H1 (cell line): ENCODE results near the gene MAST2. TPM values are rescaled to one million over a fixed set of nuclear protein-coding genes. Genes with fewer than 3 reads are reported as not detected.

Source experiments
- CTCF ChIA-PET: fragments of 300-600 bp; sonication (Branson Sonifier 250); formaldehyde crosslinking; loops from one replicate; lab custom pipeline; 2021; ENCODE audit not compliant: partially characterized antibody; lab: Charles Lee
- POLR2A ChIA-PET: fragments of 300-600 bp; sonication (Branson Sonifier 250); formaldehyde crosslinking; loops from one replicate; lab custom pipeline; 2021; ENCODE audit warnings: inconsistent platforms; ENCODE audit not compliant: partially characterized antibody; lab: Charles Lee
- DNase-seq, 2 experiments: peaks; one replicate each; pipeline versions ENCODE4 v3.0.0 to v3.0.0-alpha.2; 2010 to 2022; ENCODE audit warnings: low spot score in 2 of 2, low read depth in 1 of 2, mixed read lengths in 1 of 2
- FAIRE-seq: peaks from 2 replicates; lab custom pipeline; 2011; peaks lifted over from hg19 to GRCh38; lab: Jason Lieb, UNC
- H2AFZ ChIP-seq: 2 replicates; pipeline ENCODE4 v1.8.1; 2012; ENCODE audit warnings: low read length, inconsistent platforms
- H2AK5ac ChIP-seq: 2 replicates; pipeline ENCODE4 v1.6.1; 2013; ENCODE audit warnings: low read depth, low read length
- H2BK120ac ChIP-seq: replicated peaks from 2 replicates; pipeline ENCODE3; 2013; ENCODE audit warnings: low read depth, low read length, inconsistent platforms
- H2BK12ac ChIP-seq: 2 replicates; pipeline ENCODE4 v1.6.1; 2013; ENCODE audit warnings: low read depth, low read length
- H2BK15ac ChIP-seq: 2 replicates; pipeline ENCODE4 v1.6.1; 2013; ENCODE audit warnings: low read length
- H2BK20ac ChIP-seq: 2 replicates; pipeline ENCODE4 v1.6.1; 2013; ENCODE audit warnings: low read length
- H2BK5ac ChIP-seq: 2 replicates; pipeline ENCODE4 v1.6.1; 2013; ENCODE audit warnings: low read depth, low read length
- H3K14ac ChIP-seq: 2 replicates; pipeline ENCODE4 v1.6.1; 2013; ENCODE audit warnings: inconsistent platforms; ENCODE audit not compliant: insufficient read length
- H3K18ac ChIP-seq: 2 replicates; pipeline ENCODE4 v1.6.1; 2013; ENCODE audit warnings: low read length; ENCODE audit errors: extremely low read depth
- H3K23ac ChIP-seq: 2 replicates; pipeline ENCODE4 v1.6.1; 2013; ENCODE audit warnings: inconsistent platforms; ENCODE audit not compliant: insufficient read length
- H3K23me2 ChIP-seq: 2 replicates; pipeline ENCODE4 v1.6.1; 2013; ENCODE audit warnings: low read depth, low read length
- H3K27ac ChIP-seq: 2 replicates; pipeline ENCODE4 v1.6.1; 2011; ENCODE audit warnings: low read depth, low read length, inconsistent platforms
- H3K27me3 ChIP-seq, 4 experiments: replicated peaks in 1 of 4; 1 replicate in 1 of 4; 2 replicates in 3 of 4; pipeline versions ENCODE4 v1.6.1 to v1.8.1; 2011 to 2013; ENCODE audit warnings: low read length in 3 of 4, mild to moderate bottlenecking in 3 of 4, inconsistent platforms in 2 of 4, mixed read lengths in 2 of 4, moderate library complexity in 1 of 4; ENCODE audit not compliant: control insufficient read depth in 3 of 4, insufficient read depth in 3 of 4; ENCODE audit errors: extremely low read depth in 1 of 4
- H3K36me3 ChIP-seq, 4 experiments: 2 replicates each; pipeline versions ENCODE4 v1.6.1 to v1.8.1; 2011 to 2013; ENCODE audit warnings: mild to moderate bottlenecking in 4 of 4, low read length in 3 of 4, moderate library complexity in 2 of 4, control low read depth in 1 of 4, inconsistent platforms in 1 of 4; ENCODE audit not compliant: insufficient read depth in 4 of 4, control insufficient read depth in 2 of 4
- H3K4ac ChIP-seq: replicated peaks from 2 replicates; pipeline ENCODE3; 2013; ENCODE audit warnings: low read length, low read depth, mixed read lengths, inconsistent platforms; ENCODE audit not compliant: insufficient read length
- H3K4me1 ChIP-seq, 4 experiments: replicated peaks in 1 of 4; 1 replicate in 1 of 4; 2 replicates in 3 of 4; pipeline versions ENCODE4 v1.6.1 to v1.8.1; 2011 to 2013; ENCODE audit warnings: low read length in 3 of 4, inconsistent platforms in 2 of 4, mixed read lengths in 1 of 4; ENCODE audit not compliant: insufficient read depth in 4 of 4, control insufficient read depth in 3 of 4
- H3K4me2 ChIP-seq, 2 experiments: 2 replicates each; pipeline versions ENCODE4 v1.6.1 to v1.8.1; 2011 to 2013; ENCODE audit warnings: low read depth in 2 of 2, low read length in 2 of 2, control low read depth in 1 of 2, inconsistent platforms in 1 of 2, mild to moderate bottlenecking in 1 of 2; ENCODE audit not compliant: insufficient read depth in 1 of 2
- H3K4me3 ChIP-seq, 4 experiments: fragments of 200-600, 300-600 bp in 1 of 4; sonication (generic), shearing (Covaris generic), sonication (Bioruptor Twin) in 1 of 4; 2 replicates each; pipeline versions ENCODE4 v1.5.1 to v1.8.1; 2011 to 2016; ENCODE audit warnings: low read length in 4 of 4, low read depth in 3 of 4, control low read depth in 2 of 4, inconsistent platforms in 2 of 4, mild to moderate bottlenecking in 2 of 4, mixed read lengths in 1 of 4, moderate library complexity in 1 of 4; ENCODE audit not compliant: insufficient read depth in 2 of 4; ENCODE audit errors: extremely low read depth in 1 of 4
- H3K56ac ChIP-seq: replicated peaks from 2 replicates; pipeline ENCODE3; 2013; ENCODE audit warnings: low read depth, mild to moderate bottlenecking, mixed read lengths, low read length, inconsistent platforms; ENCODE audit not compliant: insufficient read length
- H3K79me1 ChIP-seq: 2 replicates; pipeline ENCODE4 v1.6.1; 2013; ENCODE audit warnings: low read depth, low read length, control low read depth
- H3K79me2 ChIP-seq, 2 experiments: 2 replicates each; pipeline versions ENCODE4 v1.6.1 to v1.8.1; 2012 to 2013; ENCODE audit warnings: low read length in 2 of 2, mild to moderate bottlenecking in 2 of 2, inconsistent platforms in 1 of 2; ENCODE audit not compliant: insufficient read depth in 2 of 2, control insufficient read depth in 1 of 2
- H3K9ac ChIP-seq, 4 experiments: replicated peaks in 1 of 4; 1 replicate in 1 of 4; 2 replicates in 3 of 4; pipeline versions ENCODE4 v1.6.1 to v1.8.1; 2011 to 2013; ENCODE audit warnings: low read depth in 3 of 4, low read length in 3 of 4, control low read depth in 2 of 4, mild to moderate bottlenecking in 2 of 4, moderate library complexity in 2 of 4, inconsistent platforms in 1 of 4; ENCODE audit errors: extremely low read depth in 1 of 4
- H3K9me3 ChIP-seq, 2 experiments: 2 replicates each; pipeline versions ENCODE4 v1.6.1 to v1.8.1; 2012 to 2013; ENCODE audit warnings: mild to moderate bottlenecking in 2 of 2, moderate library complexity in 2 of 2, control low read depth in 1 of 2, inconsistent platforms in 1 of 2, low read depth in 1 of 2, low read length in 1 of 2, mixed read lengths in 1 of 2; ENCODE audit not compliant: insufficient read depth in 2 of 2
- H4K20me1 ChIP-seq, 2 experiments: replicated peaks in 1 of 2; 2 replicates each; pipeline versions ENCODE3 to v1.8.1; 2011 to 2013; ENCODE audit warnings: inconsistent platforms in 2 of 2, low read length in 2 of 2, mild to moderate bottlenecking in 1 of 2; ENCODE audit not compliant: insufficient read depth in 2 of 2, control insufficient read depth in 1 of 2
- H4K5ac ChIP-seq: 2 replicates; pipeline ENCODE4 v1.6.1; 2013; ENCODE audit warnings: low read length, low read depth, mixed read lengths, inconsistent platforms; ENCODE audit not compliant: insufficient read length
- H4K8ac ChIP-seq: 2 replicates; pipeline ENCODE4 v1.8.0; 2013; ENCODE audit warnings: mild to moderate bottlenecking, moderate library complexity, low read length, inconsistent platforms; ENCODE audit not compliant: insufficient read depth; ENCODE audit errors: extremely low read depth
- H4K91ac ChIP-seq: replicated peaks from 2 replicates; pipeline ENCODE3; 2013; ENCODE audit warnings: low read length, mixed read lengths, inconsistent platforms; ENCODE audit not compliant: insufficient read length
- BACH1 ChIP-seq: IDR thresholded peaks from 2 replicates; pipeline ENCODE4 v1.6.1; 2012; ENCODE audit warnings: low read length, improper control_type of control experiment
- BRCA1 ChIP-seq: IDR thresholded peaks from 2 replicates; pipeline ENCODE4 v1.6.1; 2012; ENCODE audit warnings: low read depth, low read length, improper control_type of control experiment
- CTBP2 ChIP-seq: IDR thresholded peaks from 2 replicates; pipeline ENCODE4 v1.7.0; 2011; ENCODE audit warnings: borderline replicate concordance, mild to moderate bottlenecking, moderate library complexity, mixed read lengths, low read length; ENCODE audit not compliant: insufficient read depth, insufficient read length
- FOSL1 ChIP-seq: IDR thresholded peaks from 2 replicates; pipeline ENCODE4 v1.6.1; 2011; ENCODE audit warnings: mild to moderate bottlenecking, low read depth, low read length, moderate library complexity; ENCODE audit not compliant: insufficient read depth
- PHF8 ChIP-seq: fragments of 200-600 bp; sonication (generic); conservative IDR thresholded peaks from 2 replicates; pipeline ENCODE4 v1.7.1; 2012; ENCODE audit warnings: low read depth, mild to moderate bottlenecking, inconsistent platforms, low read length, moderate library complexity
- SAP30 ChIP-seq: fragments of 300-600 bp; sonication (generic); IDR thresholded peaks from 2 replicates; pipeline ENCODE4 v1.7.1; 2012; ENCODE audit warnings: low read length, moderate library complexity, mild to moderate bottlenecking, inconsistent platforms; ENCODE audit not compliant: insufficient read depth, insufficient replicate concordance
- WGBS, 2 experiments: shearing (Covaris generic) in 1 of 2; methylation state at CpG; one replicate each; pipeline versions ENCODE4 v1.1.6 to v1.1.7; 2013 to 2015; ENCODE audit warnings: low lambda C conversion rate in 2 of 2, mixed read lengths in 2 of 2, inconsistent platforms in 1 of 2, low coverage in 1 of 2, missing lambda C conversion rate in 1 of 2; ENCODE audit not compliant: insufficient replicate concordance in 2 of 2, insufficient coverage in 1 of 2, insufficient read length in 1 of 2; ENCODE audit errors: extremely low coverage in 1 of 2, missing lambda C conversion rate in 1 of 2; 5-methylcytosine and 5-hydroxymethylcytosine counted together
- polyA plus RNA-seq, 7 experiments: library from polyadenylated mRNA; depleted of rRNA in 3 of 7; stranded (reverse) in 5 of 7; unstranded in 2 of 7; fragments of >200 nt in 5 of 7; fragments of 200-250 nt in 2 of 7; gene quantifications; 1 replicate in 5 of 7; 2 replicates in 1 of 7; 4 replicates in 1 of 7; pipeline versions ENCODE4 v1.2.1 to v1.2.3, GENCODE V29; 2011 to 2013; ENCODE audit warnings: missing spikeins in 2 of 7, mixed read lengths in 2 of 7
- total RNA-seq: library from RNA; stranded (reverse); fragmentation: NEBNext Ultra II Directional; extraction: Animal tissue kit (Norgen Biotek cat#: 25700); gene quantifications from 2 replicates; pipeline ENCODE4 v1.2.1, GENCODE V29; 2021

MAST2 gene
- total and polyA plus RNA-seq, 2 of the 8 experiments (the other 6 are each of a cell fraction or from before 2014, with no cell fraction given), result 20.5 to 35.4 TPM

DNA sequence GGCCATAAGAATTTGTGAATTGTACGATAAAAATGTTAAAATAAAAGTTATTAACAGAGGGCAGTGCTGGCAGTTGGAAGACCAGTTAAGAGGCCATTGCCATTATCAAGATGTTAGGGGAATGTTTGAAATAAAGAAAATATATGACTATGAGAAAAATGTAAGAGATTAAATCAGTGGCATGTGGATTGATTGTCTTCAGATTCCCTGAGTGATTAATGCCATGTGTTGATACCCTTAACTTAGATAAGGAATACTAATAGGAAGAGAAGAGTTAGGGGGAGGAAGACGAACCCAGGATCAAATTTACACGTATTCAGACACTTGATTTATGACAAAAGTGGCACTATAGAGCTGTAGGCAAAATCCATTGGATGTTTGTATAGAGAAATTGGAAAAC lies 173.2 kb downstream of the MAST2 start:
- Histone ChIP-seq H3K4ac (no peak overlapping the region), H2BK20ac (no peak overlapping the region), H4K20me1 (no peaks in the 10 kb centered on the region), H2AFZ (no peak overlapping the region), H3K18ac (no peak overlapping the region), H2AK5ac (no peak overlapping the region), H3K4me3 (no peak overlapping the region), H2BK5ac (no peak overlapping the region), H3K27me3 (no peaks in the 10 kb centered on the region), H2BK12ac (no peak overlapping the region), H2BK15ac (no peak overlapping the region), H3K4me1 (no peaks in the 10 kb centered on the region), H3K9me3 (no peaks in the 10 kb centered on the region), H3K79me2 (no peaks in the 10 kb centered on the region), H4K5ac (no peak overlapping the region), H3K4me2 (no peak overlapping the region), H4K91ac (no peak overlapping the region), H3K14ac (no peak overlapping the region), H3K27ac (no peak overlapping the region), H3K79me1 (no peaks in the 10 kb centered on the region), H3K56ac (no peak overlapping the region), H4K8ac (no peak overlapping the region), H3K36me3 (peaks cover 0 to 8% (median 0%) of the 10 kb centered on the region in 4 experiments; a peak in 2 of 8 replicates), H3K9ac (no peak overlapping the region), H3K23ac (no peak overlapping the region), H2BK120ac (no peak overlapping the region), H3K23me2 (no peaks in the 10 kb centered on the region)
- 86% methylated on average over 3 of the region's 3 CpGs; no CpG with 5 or more reads in 1 of the 2 experiments for WGBS, 2 experiments
- POLR2A ChIA-PET, result no interaction called here
- CTCF ChIA-PET, result no interaction called here
- DNase-seq (no peak), FAIRE-seq (no peak)
- TF ChIP-seq FOSL1, result no peak
- no peak for TF ChIP-seq BRCA1
- no peak for TF ChIP-seq PHF8
- no peak for TF ChIP-seq SAP30
- no peak for TF ChIP-seq BACH1
- no peak for TF ChIP-seq CTBP2
